Neuron (in vitro differentiated cells): ENCODE results near the gene C15orf39.
"Not testable (repeated sequence)": the region's sequence is repeated elsewhere in the genome, so short reads cannot be mapped to it uniquely, and the experiment has no call there.

Source experiments
- H2AFZ ChIP-seq: one replicate; pipeline ENCODE4 v1.6.1; 2013; ENCODE audit warnings: low read depth, mild to moderate bottlenecking, inconsistent platforms, low read length, moderate library complexity
- H3K27me3 ChIP-seq: one replicate; pipeline ENCODE4 v1.6.1; 2013; ENCODE audit warnings: low read length; ENCODE audit not compliant: insufficient read depth
- H3K36me3 ChIP-seq: one replicate; pipeline ENCODE4 v1.6.1; 2013; ENCODE audit warnings: low read length; ENCODE audit not compliant: insufficient read depth
- H3K4me1 ChIP-seq: one replicate; pipeline ENCODE4 v1.6.1; 2013; ENCODE audit warnings: low read length; ENCODE audit not compliant: insufficient read depth
- H3K4me3 ChIP-seq: 2 replicates; pipeline ENCODE4 v1.5.1; 2013; ENCODE audit warnings: mild to moderate bottlenecking, low read length, moderate library complexity
- H3K9me3 ChIP-seq: one replicate; pipeline ENCODE4 v1.6.1; 2013; ENCODE audit warnings: low read length

The C15orf39 gene

DNA sequence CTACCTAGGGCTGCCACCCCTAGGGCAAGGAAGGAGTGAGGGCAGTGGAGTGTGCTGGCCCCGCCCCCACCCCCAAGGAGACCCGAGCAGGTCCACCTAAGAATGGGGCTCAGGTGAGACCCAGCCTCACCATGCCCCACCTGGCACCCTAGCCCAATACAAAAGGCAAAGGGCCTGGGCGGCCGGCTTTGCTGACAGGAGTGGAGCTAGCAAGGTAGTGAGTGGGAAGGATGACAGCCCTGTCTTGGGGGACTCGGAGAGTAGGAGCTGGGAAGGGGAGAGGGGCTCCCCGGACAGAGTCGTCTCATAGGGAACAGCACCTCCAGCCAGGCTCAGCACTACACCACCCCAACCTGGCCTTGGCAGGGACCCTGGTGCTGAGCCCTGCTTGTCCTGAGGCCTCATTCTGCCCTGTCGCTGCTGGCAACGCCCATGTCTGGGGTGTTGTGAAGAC, 12.1 kb downstream of the C15orf39 start:
- Histone ChIP-seq H3K36me3 (peaks cover 30% of the 10 kb centered on the region), H3K4me3 (no peak overlapping the region), H3K9me3 (no peaks in the 10 kb centered on the region), H2AFZ (no peak overlapping the region), H3K27me3 (no peaks in the 10 kb centered on the region), H3K4me1 (no peaks in the 10 kb centered on the region)

DNA sequence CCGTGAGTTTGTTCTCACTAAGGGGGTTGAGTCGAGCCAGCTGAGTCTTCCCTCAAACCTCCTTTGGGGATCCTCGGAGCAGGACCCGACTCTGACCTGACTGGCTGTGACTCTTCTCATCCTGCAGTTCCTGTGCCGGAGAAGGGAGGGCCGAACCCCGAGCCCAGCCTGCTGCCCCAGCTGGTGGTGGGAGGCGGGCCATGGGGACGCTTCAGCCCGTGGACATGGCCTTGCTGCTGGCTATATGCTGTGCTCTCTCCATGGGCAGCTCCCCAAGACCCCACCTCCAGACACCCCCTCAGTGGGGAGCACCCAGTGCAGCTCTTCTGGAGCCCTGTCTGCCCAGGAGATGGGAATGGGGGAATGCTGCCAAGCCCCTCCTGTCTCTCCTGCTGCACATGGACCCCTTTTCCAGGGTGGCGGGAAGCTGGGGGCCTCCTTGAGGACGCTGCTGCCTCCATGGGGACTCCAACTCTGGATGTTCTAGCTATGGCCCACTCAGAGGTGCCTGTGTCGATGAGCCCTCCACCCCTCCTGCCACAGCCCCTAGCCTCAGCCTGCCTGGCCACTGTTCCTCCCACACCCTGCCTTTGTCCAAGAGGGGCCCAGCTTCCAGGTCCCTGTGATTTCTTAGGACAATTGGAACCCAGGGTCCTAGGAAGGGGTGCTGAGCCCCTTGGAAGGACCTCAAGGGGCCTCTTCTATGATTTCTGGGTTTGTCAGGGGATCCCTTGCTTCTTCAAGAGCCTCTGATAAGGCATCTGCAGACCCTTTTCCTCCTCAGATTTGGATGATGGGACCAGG, 12.8 kb downstream of the C15orf39 start:
- Histone ChIP-seq H3K27me3 (no peaks in the 10 kb centered on the region), H3K4me1 (no peaks in the 10 kb centered on the region), H3K9me3 (no peaks in the 10 kb centered on the region), H3K36me3 (peaks cover 23% of the 10 kb centered on the region), H3K4me3 (no peak overlapping the region), H2AFZ (no peak overlapping the region)

DNA sequence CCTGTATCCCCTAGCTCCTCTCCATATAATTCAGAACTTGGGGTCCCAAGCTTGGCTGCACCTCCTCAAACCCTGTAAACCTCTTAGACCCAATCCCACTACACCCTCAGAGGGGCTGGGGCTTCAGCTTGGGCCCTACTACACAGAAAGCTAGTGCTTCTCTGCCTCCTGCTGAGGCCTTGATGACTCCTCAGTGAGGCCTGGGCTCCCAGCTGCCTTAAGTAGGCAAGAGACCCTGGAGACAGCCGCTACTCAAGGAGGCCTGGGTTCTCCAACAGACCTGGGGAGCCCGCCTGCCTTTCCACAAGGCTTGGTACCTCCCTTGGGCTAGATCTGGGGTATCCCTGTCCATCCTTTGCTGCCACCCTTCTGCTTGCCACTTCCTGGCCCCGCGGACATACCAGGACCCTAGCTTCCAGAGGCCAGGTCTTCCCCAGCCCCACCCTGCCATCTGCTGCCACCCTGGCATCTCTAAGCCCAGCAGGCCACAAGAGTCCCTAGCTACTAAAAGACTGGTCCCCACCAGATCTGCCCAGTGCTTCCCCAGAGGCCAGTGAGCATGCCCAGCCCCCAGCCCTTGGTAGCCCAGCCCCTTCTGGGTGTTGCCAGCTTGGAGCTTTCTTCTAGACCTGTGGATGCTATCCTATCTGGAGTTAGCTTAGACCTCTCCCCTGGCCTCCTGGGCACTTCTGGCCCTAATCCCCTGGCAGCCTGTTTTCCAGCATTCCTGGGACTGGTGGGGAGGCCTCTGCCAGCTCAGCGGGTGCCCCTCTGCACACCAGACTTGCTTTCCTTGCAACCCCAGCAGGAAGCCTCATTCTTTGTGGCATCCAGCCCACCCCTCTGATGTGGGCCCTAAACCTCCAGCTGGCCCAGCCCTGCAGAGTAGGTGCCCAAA, 13.7 kb downstream of the C15orf39 start:
- Histone ChIP-seq H2AFZ (no peak overlapping the region), H3K36me3 (peaks cover 17% of the 10 kb centered on the region)

DNA sequence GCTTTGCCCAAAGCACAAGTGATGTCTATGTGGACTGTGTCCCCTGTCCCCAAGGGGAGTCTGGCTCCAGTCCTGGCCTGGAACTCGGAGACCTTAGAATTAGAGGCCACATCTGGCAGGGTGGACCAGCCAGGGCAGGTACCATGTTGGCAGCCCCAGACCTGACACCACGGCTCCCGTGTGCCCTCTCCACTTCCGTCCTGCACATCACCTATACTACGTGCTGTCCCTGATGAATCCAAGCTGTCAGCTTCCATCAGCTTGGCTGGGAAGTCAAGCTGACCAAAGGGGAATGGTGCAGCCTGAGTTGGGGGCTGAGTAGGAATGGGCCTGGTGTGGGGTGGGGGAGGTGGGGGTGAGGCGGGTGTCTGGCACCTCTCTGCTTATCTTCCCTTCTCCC, 15.3 kb downstream of the C15orf39 start:
- no peak overlapping the region for H3K4me3 ChIP-seq
- no peaks in the 10 kb centered on the region for H3K4me1 ChIP-seq
- no peak overlapping the region for H2AFZ ChIP-seq
- no peaks in the 10 kb centered on the region for H3K9me3 ChIP-seq
- H3K27me3 ChIP-seq: no peaks in the 10 kb centered on the region
- H3K36me3 ChIP-seq: peaks cover 3% of the 10 kb centered on the region

More for the DNA sequence above, 13.7 kb downstream of the C15orf39 start:
- no peak overlapping the region for H3K4me3 ChIP-seq
- no peaks in the 10 kb centered on the region for H3K27me3 ChIP-seq
- H3K4me1 ChIP-seq: no peaks in the 10 kb centered on the region
- no peaks in the 10 kb centered on the region for H3K9me3 ChIP-seq

DNA sequence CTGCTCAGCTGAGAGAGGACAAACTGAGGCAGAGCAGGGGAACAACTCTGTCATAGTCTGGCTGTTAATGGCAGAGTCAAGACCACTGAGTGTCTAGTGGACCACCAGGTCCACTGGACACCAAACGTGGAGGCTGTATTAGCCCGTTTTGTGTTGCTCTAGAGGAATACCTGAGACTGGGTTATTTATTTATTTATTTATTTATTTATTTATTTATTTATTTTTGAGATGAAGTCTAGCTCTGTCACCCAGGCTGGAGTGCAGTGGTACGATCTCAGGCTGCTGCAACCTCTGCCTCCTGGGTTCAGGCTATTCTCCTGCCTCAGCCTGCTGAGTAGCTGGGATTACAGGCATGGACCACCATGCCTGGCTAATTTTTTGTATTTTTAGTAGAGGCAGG, 15.9 kb downstream of the C15orf39 start:
- H3K4me1 ChIP-seq, H3K9me3 ChIP-seq, H3K4me3 ChIP-seq, H2AFZ ChIP-seq, H3K36me3 ChIP-seq, H3K27me3 ChIP-seq: not testable (repeated sequence)

DNA sequence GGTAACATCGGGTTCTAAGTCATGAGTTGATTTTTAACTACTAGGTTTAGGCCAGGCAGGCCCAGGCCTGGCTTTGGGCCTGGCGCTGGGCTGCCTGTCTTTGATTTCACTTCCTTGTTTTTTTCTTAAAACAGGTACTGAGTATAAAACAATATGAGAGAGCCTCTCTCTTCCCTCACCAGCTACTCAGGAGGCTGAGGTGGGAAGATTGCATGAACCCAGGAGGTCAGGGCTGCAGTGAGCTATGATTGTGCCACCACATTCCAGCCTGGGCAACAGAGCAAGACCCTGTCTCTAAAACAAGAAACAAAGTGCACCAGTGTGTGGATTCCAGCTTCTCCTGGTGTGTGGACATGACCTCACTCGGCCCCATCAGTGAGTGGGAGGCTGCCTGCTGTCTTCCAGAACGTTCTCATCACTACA, 17.8 kb downstream of the C15orf39 start:
- H3K9me3 ChIP-seq, H2AFZ ChIP-seq, H3K4me3 ChIP-seq, H3K4me1 ChIP-seq, H3K36me3 ChIP-seq, H3K27me3 ChIP-seq: not testable (repeated sequence)

DNA sequence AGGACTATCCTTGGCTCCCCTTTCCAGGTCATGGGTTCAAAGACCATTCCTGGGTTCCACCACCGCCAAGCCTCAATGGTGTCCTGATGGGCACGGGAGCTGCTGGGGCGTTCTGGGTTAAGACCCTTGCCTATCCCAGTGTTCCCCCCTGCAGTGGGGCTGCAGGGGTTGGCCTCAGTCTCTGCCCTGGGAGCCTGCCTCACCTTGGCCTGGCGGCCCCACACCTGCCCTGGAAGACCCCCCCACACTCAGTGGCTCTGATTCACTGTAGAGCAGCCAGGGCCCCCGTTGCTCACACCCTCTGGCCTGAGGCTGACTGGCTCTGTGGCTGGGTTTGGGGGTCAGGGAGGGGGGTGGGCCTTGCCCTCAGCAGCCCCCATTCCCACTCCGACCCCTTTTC, 22.0 kb downstream of the C15orf39 start:
- no peaks in the 10 kb centered on the region for H3K27me3 ChIP-seq
- no peaks in the 10 kb centered on the region for H3K9me3 ChIP-seq
- no peak overlapping the region for H3K4me3 ChIP-seq
- H2AFZ ChIP-seq: no peak overlapping the region
- no peaks in the 10 kb centered on the region for H3K4me1 ChIP-seq
- H3K36me3 ChIP-seq: no peaks in the 10 kb centered on the region

DNA sequence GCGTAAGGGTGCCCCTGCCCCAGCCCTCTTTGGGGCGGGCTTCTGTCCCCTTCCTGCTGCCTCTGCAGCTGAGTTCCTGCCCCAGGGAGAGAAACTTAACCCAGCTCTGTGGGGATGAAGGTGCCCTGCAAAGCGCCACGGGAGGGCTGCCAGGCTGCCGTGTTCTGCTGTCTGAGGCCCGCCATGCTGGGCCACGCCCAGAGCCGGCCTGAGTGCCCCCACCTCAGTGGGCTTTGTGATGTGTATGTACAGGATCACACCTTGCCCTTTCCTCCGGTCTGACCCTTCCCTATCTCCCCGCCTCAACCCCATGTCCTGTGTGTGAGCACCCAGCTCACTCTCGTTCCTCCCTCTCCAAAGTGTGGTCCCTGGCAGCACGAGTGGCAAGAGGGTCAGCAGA, 22.6 kb downstream of the C15orf39 start:
- H3K4me3 ChIP-seq: no peak overlapping the region
- H3K36me3 ChIP-seq: no peaks in the 10 kb centered on the region
- H3K9me3 ChIP-seq: no peaks in the 10 kb centered on the region
- no peaks in the 10 kb centered on the region for H3K27me3 ChIP-seq
- no peak overlapping the region for H2AFZ ChIP-seq
- H3K4me1 ChIP-seq: no peaks in the 10 kb centered on the region

DNA sequence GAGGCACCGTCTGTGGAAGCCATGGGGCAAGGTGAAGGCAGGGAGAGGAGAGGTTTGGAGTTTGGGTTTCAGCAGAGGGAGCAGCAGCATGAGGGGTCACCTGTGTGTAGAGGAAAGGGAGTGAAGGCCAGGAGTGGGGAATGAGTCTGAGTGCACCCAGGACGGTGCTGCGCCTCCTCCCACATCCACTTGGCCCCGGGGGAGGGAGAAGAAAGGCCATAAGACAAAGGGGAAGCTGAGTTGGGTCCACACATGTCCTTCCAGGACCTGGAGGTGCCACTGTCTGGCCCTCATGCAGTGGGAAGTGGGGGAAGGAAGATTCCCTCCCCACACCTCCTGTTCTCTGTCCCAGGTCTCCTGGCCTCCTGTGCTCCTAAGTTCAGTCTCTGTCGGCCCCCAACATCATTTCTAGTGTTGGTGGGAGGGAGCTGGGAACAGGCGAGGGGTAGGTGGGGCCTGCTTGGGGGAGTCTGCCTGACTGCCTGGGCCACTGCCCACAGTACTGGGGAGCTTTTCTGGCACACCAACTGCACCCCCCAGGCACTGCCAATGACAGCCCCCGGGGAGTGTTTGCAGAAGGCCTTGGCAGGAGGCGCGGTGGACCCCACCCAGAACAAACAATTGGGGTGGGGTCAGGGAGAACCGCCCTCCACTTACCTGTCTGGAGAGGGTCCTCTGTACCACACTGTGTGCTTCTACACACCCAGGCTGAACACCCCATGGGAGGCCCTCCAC, 23.6 kb downstream of the C15orf39 start:
- H2AFZ ChIP-seq, H3K27me3 ChIP-seq, H3K9me3 ChIP-seq, H3K4me3 ChIP-seq, H3K36me3 ChIP-seq, H3K4me1 ChIP-seq: not testable (repeated sequence)

DNA sequence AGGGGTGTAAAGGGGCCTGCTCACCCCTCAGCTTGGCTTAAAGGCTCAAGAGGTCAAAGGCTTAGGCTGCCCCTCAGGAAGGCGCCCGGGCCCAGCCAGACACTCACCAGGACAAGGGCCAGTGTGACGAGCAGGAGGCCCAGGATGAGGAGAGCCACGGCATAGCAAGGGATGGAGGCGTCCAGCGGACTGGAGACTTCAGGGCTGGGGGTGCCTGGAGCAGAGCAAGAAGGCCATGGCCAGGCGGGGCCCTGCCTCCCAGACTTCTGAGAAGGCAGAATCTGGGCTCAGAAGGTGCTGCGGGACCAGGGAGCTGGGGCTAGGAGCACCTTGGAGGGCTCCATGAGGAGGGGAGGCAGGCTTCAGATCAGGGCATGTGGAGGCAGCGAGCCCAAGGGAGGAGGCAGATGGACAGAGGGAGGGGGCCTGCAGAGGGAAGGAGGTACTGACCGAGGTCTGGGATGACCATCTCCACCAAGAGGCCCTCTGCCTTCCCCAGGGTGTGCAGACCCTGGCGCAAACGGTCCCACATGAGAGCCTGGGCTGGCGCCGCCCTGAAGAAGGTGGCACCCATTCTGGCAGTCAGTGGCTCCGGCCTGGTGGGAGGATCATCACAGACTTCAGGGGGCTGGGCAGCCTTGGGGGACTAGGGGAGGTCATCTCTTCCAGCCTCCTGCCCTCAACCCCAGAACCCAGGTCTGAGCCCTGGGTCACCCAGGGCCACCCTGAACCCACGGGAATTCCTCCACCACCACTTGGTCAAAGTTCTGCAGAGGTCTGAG, 24.5 kb downstream of the C15orf39 start:
- Histone ChIP-seq H3K4me3 (no peak overlapping the region), H3K36me3 (no peaks in the 10 kb centered on the region), H3K4me1 (no peaks in the 10 kb centered on the region), H3K27me3 (no peaks in the 10 kb centered on the region), H3K9me3 (no peaks in the 10 kb centered on the region), H2AFZ (no peak overlapping the region)

DNA sequence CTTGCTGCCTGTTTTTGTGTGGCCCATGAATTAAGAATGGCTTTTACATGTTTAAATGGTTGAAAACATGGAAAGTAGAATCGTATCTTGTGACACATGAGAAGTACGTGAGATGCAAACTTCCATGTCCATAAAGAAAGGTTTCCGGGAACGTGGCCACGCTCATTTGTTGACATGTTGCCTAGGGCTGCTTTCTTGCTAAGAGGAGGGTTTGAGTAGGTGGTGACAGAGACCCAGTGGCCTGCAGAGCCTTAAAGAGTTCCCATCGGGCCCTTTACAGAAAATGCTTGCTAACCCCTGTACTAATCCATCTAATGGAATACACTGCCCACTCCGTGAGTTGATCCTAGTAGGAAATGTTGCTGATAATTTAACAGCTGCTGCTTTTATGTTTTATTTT, 25.4 kb downstream of the C15orf39 start:
- H3K4me1 ChIP-seq, H3K36me3 ChIP-seq, H3K27me3 ChIP-seq, H2AFZ ChIP-seq, H3K9me3 ChIP-seq, H3K4me3 ChIP-seq: not testable (repeated sequence)

DNA sequence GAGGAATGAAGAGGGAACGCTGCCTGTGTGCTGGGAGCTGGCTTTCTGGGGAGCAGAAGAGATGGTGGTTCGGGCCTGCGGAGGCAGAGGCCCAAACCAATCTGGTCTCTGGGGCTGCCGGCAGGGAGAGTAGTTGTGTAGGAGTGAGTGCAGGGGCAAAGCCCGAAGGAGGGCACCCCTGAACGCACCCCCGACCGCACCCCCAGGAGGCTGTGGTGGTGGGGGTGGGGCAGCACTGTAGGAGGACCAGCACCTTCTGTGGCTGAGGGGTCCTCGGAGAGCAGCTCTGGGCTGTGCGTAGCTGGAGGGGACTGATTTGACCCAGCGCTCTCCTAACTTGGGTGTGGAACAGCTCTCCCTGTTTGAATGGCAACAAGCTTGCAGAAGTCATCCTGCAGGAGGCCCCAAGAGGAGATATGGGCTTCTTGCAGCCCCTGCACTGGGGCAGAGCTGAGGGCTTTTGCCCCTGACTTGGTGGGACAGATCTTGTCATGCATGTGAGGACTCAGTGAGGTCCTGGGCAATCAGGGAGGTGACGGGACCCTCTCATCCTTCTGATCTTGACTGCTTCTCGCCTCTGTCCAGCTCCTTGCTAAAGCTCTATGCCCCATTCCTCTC, 26.1 kb downstream of the C15orf39 start:
- no peak overlapping the region for H2AFZ ChIP-seq
- no peaks in the 10 kb centered on the region for H3K27me3 ChIP-seq
- H3K36me3 ChIP-seq: no peaks in the 10 kb centered on the region
- no peaks in the 10 kb centered on the region for H3K9me3 ChIP-seq
- no peaks in the 10 kb centered on the region for H3K4me1 ChIP-seq
- no peak overlapping the region for H3K4me3 ChIP-seq
